Sigmoid colon (tissue), 7 donors: ENCODE measurements around the gene WNT2B. TPM values are rescaled to one million over a fixed set of nuclear protein-coding genes. Genes with fewer than 3 reads are reported as not detected.

Source experiments
- DNase-seq: peaks from one replicate; pipeline ENCODE4 v3.0.0-alpha.2; 2019
- H3K27ac ChIP-seq, 4 donors: fragments of 200-600 bp; sonication (generic); one replicate each; pipeline ENCODE4 v1.5.1; 2016 to 2019; ENCODE audit warnings: mild to moderate bottlenecking in 1 of 4
- H3K27me3 ChIP-seq, 3 donors: fragments of 200-600 bp; sonication (generic); one replicate each; pipeline ENCODE4 v1.5.1; 2019; ENCODE audit warnings: mild to moderate bottlenecking in 1 of 3
- H3K36me3 ChIP-seq, 4 donors: fragments of 200-600 bp; sonication (generic); one replicate each; pipeline ENCODE4 v1.5.1; 2016 to 2019
- H3K4me1 ChIP-seq, 4 donors: fragments of 200-600 bp; sonication (generic); one replicate each; pipeline ENCODE4 v1.5.1; 2017 to 2019
- H3K4me3 ChIP-seq, 4 donors: fragments of 200-600 bp; sonication (generic); one replicate each; pipeline ENCODE4 v1.5.1; 2017 to 2019; ENCODE audit warnings: mild to moderate bottlenecking in 2 of 4, moderate library complexity in 1 of 4
- H3K9me3 ChIP-seq, 4 donors: fragments of 200-600 bp in 3 of 4; sonication (generic) in 3 of 4; one replicate each; pipeline versions ENCODE4 v1.5.1 to v1.6.1; 2013 to 2019
- CTCF ChIP-seq, 4 experiments: fragments of 450-650 bp in 3 of 4; fragments of 200-600 bp in 1 of 4; IDR thresholded peaks; one replicate each; pipeline ENCODE4 v1.5.1; 2016 to 2019; ENCODE audit warnings: antibody characterized with exemption in 4 of 4, mild to moderate bottlenecking in 3 of 4, moderate library complexity in 2 of 4
- EP300 ChIP-seq, 4 donors: sonication (generic); formaldehyde crosslinking; IDR thresholded peaks; one replicate each; pipeline ENCODE4 v1.6.1; 2017; ENCODE audit warnings: antibody characterized with exemption in 4 of 4
- POLR2A ChIP-seq, 2 donors: fragments of 450-650 bp; IDR thresholded peaks; one replicate each; pipeline ENCODE4 v1.6.1; 2016; ENCODE audit warnings: antibody characterized with exemption in 2 of 2, mild to moderate bottlenecking in 2 of 2, moderate library complexity in 2 of 2
- POLR2AphosphoS5 ChIP-seq, 4 donors: sonication (generic); formaldehyde crosslinking; IDR thresholded peaks; one replicate each; pipeline ENCODE4 v1.6.1; 2017; ENCODE audit warnings: antibody characterized with exemption in 4 of 4
- WGBS, 2 donors: extraction: QIAGEN DNeasy Blood & Tissue Kit; methylation state at CpG; one replicate each; pipeline ENCODE4 v1.1.7; 2013; 5-methylcytosine and 5-hydroxymethylcytosine counted together
- intact Hi-C: fragments of 100-400 bp; cut with DNase I; formaldehyde crosslinking; loops from one replicate; pipeline ENCODE4 v1.15.1; 2023
- polyA plus RNA-seq, 3 donors: library from polyadenylated mRNA; stranded (reverse); fragments of 200-250 nt; gene quantifications; one replicate each; pipeline ENCODE4 v1.2.3, GENCODE V29; 2013
- total RNA-seq, 4 donors: library from RNA; depleted of rRNA; stranded (reverse); fragments of >200 nt; gene quantifications; one replicate each; pipeline ENCODE4 v1.1.0, GENCODE V29; 2016
- donor health status: healthy with polysubstance abuse.
- donor health status: Bipolar disorder and iron deficiency.
- donor health status: healthy.

The WNT2B gene
- total and polyA plus RNA-seq, 7 donors = 1.2 to 4.2 (median 1.8) TPM

GRCh38 chr1:112540226-112540794 lies 31.5 kb downstream of the WNT2B start:
- TF ChIP-seq POLR2A (IDR thresholded peaks at IDR 0.05) (no peak), POLR2AphosphoS5 (IDR thresholded peaks at IDR 0.05) (no peak), EP300 (IDR thresholded peaks at IDR 0.05) (no peak), CTCF (IDR thresholded peaks at IDR 0.05) (no peak)
- H3K4me1 ChIP-seq = peaks cover 0 to 10% (median 7%) of the 10 kb centered on the region in 4 donors
- H3K9me3 ChIP-seq = no peaks in the 10 kb centered on the region
- H3K4me3 ChIP-seq = no peak overlapping the region
- peaks cover 0 to 39% (median 7%) of the 10 kb centered on the region in 4 donors for H3K36me3 ChIP-seq
- no peak for DNase-seq
- WGBS, 2 donors = 0 to 72% methylated on average over 1 of the region's 1 CpG
- H3K27ac ChIP-seq = no peak overlapping the region
- intact Hi-C loops = no loop called here
- no peaks in the 10 kb centered on the region for H3K27me3 ChIP-seq

DNA sequence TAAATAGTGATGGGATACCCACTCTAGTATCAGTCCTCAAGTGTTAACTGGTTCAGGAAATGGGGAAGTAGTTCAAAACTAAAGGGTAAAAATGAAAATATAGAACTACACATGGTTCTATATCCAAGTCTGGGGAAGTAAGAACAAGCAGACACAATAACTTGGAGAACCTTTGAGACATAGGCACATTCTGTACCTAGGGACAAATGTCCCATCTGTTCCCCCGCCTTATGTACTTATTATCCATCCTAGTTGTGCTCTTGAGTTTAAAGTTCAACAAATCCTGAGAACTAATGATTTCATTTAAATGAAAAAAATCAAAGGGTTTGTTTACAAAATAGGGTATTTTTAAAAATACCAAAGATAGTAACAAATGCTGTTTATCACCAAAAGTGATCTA lies 32.5 kb downstream of the WNT2B start:
- H3K27ac ChIP-seq = no peak overlapping the region
- TF ChIP-seq POLR2A (IDR thresholded peaks at IDR 0.05) = no peak
- no peak for TF ChIP-seq POLR2AphosphoS5 (IDR thresholded peaks at IDR 0.05)
- TF ChIP-seq CTCF (IDR thresholded peaks at IDR 0.05) = no peak
- no peak for TF ChIP-seq EP300 (IDR thresholded peaks at IDR 0.05)
- H3K36me3 ChIP-seq = peaks cover 0 to 39% (median 7%) of the 10 kb centered on the region in 4 donors
- 71 to 92% methylated on average over 1 of the region's 1 CpG for WGBS, 2 donors
- DNase-seq = no peak
- no peak overlapping the region for H3K4me3 ChIP-seq
- intact Hi-C loops = no loop called here
- H3K9me3 ChIP-seq = no peaks in the 10 kb centered on the region
- peaks cover 0 to 10% (median 7%) of the 10 kb centered on the region in 4 donors for H3K4me1 ChIP-seq
- no peaks in the 10 kb centered on the region for H3K27me3 ChIP-seq

GRCh38 chr1:112542206-112542973 lies 33.6 kb downstream of the WNT2B start:
- Histone ChIP-seq H3K4me1 (peaks cover 0 to 10% (median 7%) of the 10 kb centered on the region in 4 donors), H3K27me3 (no peaks in the 10 kb centered on the region), H3K9me3 (no peaks in the 10 kb centered on the region), H3K27ac (no peak overlapping the region), H3K36me3 (peaks cover 0 to 39% (median 5%) of the 10 kb centered on the region in 4 donors), H3K4me3 (no peak overlapping the region)
- 89 to 97% methylated on average over 9 of the region's 9 CpGs for WGBS, 2 donors
- intact Hi-C loops = no loop called here
- no peak for DNase-seq
- TF ChIP-seq EP300 (IDR thresholded peaks at IDR 0.05) (no peak), POLR2A (IDR thresholded peaks at IDR 0.05) (no peak), CTCF (IDR thresholded peaks at IDR 0.05) (no peak), POLR2AphosphoS5 (IDR thresholded peaks at IDR 0.05) (no peak)

- WGBS, 2 donors = 53 to 66% methylated on average over 1 of the region's 1 CpG
- peak in 1 of 4 donors; percentile 28 for TF ChIP-seq EP300 (IDR thresholded peaks at IDR 0.05)
- no peak for TF ChIP-seq CTCF (IDR thresholded peaks at IDR 0.05)
- TF ChIP-seq POLR2A (IDR thresholded peaks at IDR 0.05) = no peak
- TF ChIP-seq POLR2AphosphoS5 (IDR thresholded peaks at IDR 0.05) = peak in 1 of 4 donors; percentile 53
- intact Hi-C loops = no loop called here
- Histone ChIP-seq H3K4me3 (no peak overlapping the region), H3K36me3 (peaks cover 0 to 36% (median 2%) of the 10 kb centered on the region in 4 donors), H3K27me3 (no peaks in the 10 kb centered on the region), H3K4me1 (peaks cover 0 to 10% (median 7%) of the 10 kb centered on the region in 4 donors), H3K27ac (peak overlapping the region in 3 of 4 donors; percentile 55 to 73 (median 66)), H3K9me3 (no peaks in the 10 kb centered on the region)
- no peak for DNase-seq
Observed at GRCh38 chr1:112544011-112544688, 35.4 kb downstream of the WNT2B start.
